GM12801 (cell line): ENCODE measurements around the gene CCDC63.

Experiments
- CTCF ChIP-seq: IDR thresholded peaks from one replicate; pipeline ENCODE4 v1.5.1; 2011; ENCODE audit warnings: control low read depth; ENCODE audit not compliant: insufficient read length; ENCODE audit errors: extremely low read depth

CCDC63 gene

DNA sequence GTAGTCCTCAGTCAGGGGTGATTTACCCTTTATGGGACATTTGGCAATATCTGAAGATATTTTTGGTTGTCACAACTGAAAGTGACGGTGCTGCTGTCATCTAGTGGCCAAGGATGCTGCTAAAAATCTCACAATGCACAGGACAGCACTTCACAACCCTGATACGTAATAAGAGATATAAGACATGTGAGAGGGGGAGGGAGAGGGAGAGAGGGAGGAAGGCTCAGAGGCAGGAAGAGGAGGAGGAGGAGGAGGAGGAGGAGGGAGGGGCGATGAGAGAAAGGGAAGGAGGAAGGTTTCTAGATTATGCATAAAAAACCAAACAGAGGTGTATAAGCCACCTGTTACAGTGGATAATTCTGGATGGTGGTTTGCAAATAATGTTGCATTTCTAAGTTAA is 59.3 kb downstream of the CCDC63 start:
- TF ChIP-seq CTCF: no peak

DNA sequence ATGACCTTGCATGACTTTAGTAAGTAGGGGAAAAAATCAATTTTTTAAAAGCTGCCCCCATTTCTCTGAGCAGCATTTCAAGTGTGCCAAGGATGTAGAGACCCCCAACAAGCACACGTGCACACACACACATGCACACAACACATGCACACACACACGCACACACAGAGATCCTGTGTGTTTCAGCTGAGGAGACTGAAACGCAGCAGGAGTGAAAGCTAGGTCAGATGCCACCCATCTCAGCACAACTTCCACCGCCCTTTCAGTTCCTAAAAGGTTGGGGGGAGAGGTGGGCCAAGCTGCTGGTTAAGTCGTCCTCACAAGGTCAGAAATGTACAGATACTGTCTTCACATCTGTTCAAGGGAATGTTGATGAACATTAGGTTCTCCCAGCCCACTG is 59.7 kb downstream of the CCDC63 start:
- no peak for TF ChIP-seq CTCF

DNA sequence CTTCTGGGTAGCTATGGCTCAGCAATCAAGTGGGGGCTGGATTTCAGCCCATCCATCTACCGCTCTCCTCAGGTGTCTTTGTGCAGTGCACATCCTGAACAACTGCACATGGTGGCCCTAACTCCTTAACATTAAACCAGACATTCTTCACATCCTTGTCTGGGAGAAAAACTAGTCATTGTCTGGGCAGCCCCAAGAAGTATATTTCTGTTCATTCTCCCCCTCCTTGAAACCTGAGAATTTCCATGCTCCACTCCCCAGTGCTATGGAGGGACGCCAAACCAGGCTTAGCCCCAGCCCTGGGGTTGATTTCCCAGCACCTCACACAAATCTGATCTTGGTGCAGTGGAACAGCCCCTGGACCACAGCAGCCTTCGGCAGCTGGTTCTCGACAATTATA is 60.2 kb downstream of the CCDC63 start:
- TF ChIP-seq CTCF: no peak

DNA sequence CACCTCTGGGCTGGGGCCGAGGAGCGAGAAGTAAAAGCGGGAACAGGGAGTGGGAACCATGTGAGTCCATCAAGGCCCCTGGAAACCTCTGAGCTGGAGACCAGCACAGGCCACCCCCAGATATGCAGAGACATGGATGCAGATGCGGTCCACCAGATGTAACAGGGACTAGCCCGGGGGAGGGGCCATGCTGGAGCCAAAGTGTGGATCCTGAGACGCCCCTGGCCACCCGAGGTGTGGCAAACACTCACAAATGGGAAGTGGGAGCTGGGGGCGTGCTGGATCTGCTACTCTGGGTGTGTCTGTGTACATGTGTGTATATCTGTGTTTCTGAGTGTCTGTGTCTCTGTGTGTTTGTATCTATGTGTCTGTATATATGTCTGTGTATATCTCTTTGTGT is 60.8 kb downstream of the CCDC63 start:
- TF ChIP-seq CTCF: no peak

DNA sequence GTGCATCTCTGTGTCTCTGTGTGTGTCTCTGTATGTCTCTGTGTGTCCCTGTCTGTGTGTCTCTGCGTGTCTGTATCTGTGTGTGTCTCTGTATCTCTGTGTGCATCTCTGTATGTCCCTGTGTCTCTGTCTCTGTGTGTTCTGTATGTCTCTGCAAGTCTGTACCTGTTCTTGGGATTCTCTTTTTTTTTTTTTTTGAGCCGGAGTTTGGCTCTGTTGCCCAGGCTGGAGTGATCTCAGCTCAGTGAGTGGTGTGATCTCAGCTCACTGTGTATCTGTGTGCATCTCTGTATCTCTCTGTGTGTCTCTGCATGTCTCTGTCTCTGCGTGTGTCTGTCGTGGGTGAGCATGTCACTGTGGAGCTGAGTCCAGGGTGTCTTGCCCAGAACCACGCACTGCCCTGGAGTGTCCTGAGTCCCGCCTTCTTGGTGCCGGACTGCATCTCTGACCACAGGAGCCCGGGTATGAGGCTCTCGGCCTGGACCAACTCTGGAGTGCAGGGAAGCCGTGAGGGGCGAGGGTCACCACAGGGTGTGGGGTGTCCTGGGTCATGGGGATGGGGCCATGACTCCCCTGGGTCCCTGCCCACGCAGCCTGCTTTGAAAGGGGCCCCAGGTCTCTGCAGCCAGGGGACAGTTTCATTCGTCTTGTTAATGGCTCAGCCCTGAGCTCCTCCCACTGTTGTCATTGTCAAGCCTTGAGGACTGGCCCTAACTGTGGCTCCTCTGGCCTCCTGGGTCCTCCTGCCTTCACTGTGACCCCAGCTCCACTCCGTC is 61.8 kb downstream of the CCDC63 start:
- no peak for TF ChIP-seq CTCF

DNA sequence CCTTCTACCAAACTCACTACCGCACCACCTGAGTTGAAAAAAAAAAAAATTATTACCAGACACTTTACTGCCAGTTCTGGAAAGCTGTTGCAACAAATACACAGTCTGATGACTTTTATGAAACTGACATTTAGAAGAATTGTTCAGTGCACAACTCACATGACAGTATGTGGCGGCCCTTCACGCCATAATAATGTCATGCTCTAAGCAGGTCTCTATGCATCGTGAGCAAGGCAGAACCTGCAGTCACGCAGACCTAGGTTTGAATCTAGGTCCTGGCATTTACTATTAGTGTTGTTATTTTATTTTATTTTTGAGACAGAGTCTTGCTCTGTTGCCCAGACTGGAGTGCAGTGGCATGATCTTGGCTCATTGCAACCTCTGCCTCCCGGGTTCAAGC is 65.5 kb downstream of the CCDC63 start:
- TF ChIP-seq CTCF: no peak

GRCh38 chr12:110913119-110914056 is 66.6 kb downstream of the CCDC63 start:
- no peak for TF ChIP-seq CTCF
